ENCODE measurements around the gene MCM5.
"Not testable (repeated sequence)": the region's sequence is repeated elsewhere in the genome, so short reads cannot be mapped to it uniquely, and the experiment has no call there.

MCM5 gene

GRCh38 chr22:35432228-35432905 lies 32.4 kb downstream of the MCM5 start:
- DNase-seq (ENCODE audit: low spot score), result no peak

GRCh38 chr22:35434061-35434710 lies 34.2 kb downstream of the MCM5 start:
- DNase-seq (ENCODE audit: low spot score), result no peak

GRCh38 chr22:35435201-35435740 lies 35.3 kb downstream of the MCM5 start:
- DNase-seq (ENCODE audit: low spot score), result no peak

- DNase-seq (ENCODE audit: low spot score), result no peak
These were observed 36.5 kb downstream of the MCM5 start for GRCh38 chr22:35436421-35436820.

GRCh38 chr22:35437049-35437448 lies 37.1 kb downstream of the MCM5 start:
- no peak for DNase-seq (ENCODE audit: low spot score)

- DNase-seq (ENCODE audit: low spot score), result not testable (repeated sequence)
These were observed 38.9 kb downstream of the MCM5 start for GRCh38 chr22:35438673-35439364.

GRCh38 chr22:35439365-35439717 lies 39.4 kb downstream of the MCM5 start:
- DNase-seq (ENCODE audit: low spot score), result no peak

GRCh38 chr22:35440129-35440528 lies 40.2 kb downstream of the MCM5 start:
- DNase-seq (ENCODE audit: low spot score), result no peak

- DNase-seq (ENCODE audit: low spot score), result no peak
These were observed 41.7 kb downstream of the MCM5 start for GRCh38 chr22:35441489-35442100.

GRCh38 chr22:35442471-35442870 lies 42.5 kb downstream of the MCM5 start:
- no peak for DNase-seq (ENCODE audit: low spot score)

- no peak for DNase-seq (ENCODE audit: low spot score)
These were observed 43.4 kb downstream of the MCM5 start for GRCh38 chr22:35443338-35443737.

- no peak for DNase-seq (ENCODE audit: low spot score)
These were observed 44.1 kb downstream of the MCM5 start for GRCh38 chr22:35443790-35444684.

GRCh38 chr22:35444685-35445399 lies 44.9 kb downstream of the MCM5 start:
- DNase-seq (ENCODE audit: low spot score), result no peak

GRCh38 chr22:35445933-35446332 lies 46.0 kb downstream of the MCM5 start:
- DNase-seq (ENCODE audit: low spot score), result no peak

- DNase-seq (ENCODE audit: low spot score), result no peak
These were observed 46.4 kb downstream of the MCM5 start for GRCh38 chr22:35446365-35446764.

- no peak for DNase-seq (ENCODE audit: low spot score)
These were observed 48.6 kb downstream of the MCM5 start for GRCh38 chr22:35448523-35448922.

- no peak for DNase-seq (ENCODE audit: low spot score)
These were observed 50.1 kb downstream of the MCM5 start for GRCh38 chr22:35449829-35450689.

GRCh38 chr22:35450824-35451569 lies 51.1 kb downstream of the MCM5 start:
- no peak for DNase-seq (ENCODE audit: low spot score)

- no peak for DNase-seq (ENCODE audit: low spot score)
These were observed 51.7 kb downstream of the MCM5 start for GRCh38 chr22:35451592-35451991.
